Regular cardiac myocyte (primary cell): ENCODE data around the gene LYSMD3. TPM values are rescaled to one million over a fixed set of nuclear protein-coding genes. Genes with fewer than 3 reads are reported as not detected.

Source experiments
- total RNA-seq: library from RNA; depleted of rRNA; stranded (reverse); fragments of >200 nt; gene quantifications from 2 replicates; pipeline ENCODE4 v1.2.3, GENCODE V29; 2014

LYSMD3 gene
- 18.6 and 31.6 TPM in 2 replicates for total RNA-seq

DNA sequence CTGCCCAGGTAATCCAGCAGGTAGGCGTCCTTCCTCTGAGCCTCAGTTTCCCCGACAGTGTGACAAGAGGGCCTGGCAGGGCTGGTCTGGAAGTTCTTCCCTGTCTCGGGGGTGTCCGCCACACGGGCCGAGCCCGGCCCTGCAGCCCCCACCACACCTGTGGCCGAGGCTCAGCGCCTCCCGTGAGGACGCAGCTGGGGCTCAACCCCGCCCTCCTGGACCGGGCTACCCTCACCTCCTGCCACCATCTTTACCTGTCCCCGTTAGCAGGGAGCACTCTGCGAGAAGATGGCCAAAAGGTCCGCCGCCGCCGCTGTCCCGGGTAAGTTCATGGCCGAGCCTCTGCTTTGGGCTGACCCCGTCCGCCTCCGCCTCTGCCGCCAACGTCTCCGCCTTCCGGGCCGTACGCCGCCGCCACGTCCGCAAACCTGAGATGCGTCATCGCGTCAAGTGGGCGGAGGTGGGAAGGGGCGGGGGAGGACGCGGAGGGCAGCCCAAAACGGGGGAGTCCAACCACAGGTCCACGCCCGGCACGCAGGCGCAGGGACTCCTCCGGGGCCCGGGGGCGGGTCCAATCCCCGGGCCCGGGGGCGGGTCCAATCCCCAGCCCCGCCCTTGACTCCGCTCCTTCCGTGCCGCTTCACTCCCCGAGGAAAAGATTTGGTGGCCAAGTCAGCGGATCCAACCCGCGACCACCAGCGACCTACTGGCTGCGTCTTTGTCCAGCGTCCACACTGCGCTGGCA, at the start of gene LYSMD3:
Gene LYSMD3 (minus strand): TSS at position 391 of the 745 bp plus-strand sequence. CDS start 4,295 bp downstream, outside the sequence.

DNA sequence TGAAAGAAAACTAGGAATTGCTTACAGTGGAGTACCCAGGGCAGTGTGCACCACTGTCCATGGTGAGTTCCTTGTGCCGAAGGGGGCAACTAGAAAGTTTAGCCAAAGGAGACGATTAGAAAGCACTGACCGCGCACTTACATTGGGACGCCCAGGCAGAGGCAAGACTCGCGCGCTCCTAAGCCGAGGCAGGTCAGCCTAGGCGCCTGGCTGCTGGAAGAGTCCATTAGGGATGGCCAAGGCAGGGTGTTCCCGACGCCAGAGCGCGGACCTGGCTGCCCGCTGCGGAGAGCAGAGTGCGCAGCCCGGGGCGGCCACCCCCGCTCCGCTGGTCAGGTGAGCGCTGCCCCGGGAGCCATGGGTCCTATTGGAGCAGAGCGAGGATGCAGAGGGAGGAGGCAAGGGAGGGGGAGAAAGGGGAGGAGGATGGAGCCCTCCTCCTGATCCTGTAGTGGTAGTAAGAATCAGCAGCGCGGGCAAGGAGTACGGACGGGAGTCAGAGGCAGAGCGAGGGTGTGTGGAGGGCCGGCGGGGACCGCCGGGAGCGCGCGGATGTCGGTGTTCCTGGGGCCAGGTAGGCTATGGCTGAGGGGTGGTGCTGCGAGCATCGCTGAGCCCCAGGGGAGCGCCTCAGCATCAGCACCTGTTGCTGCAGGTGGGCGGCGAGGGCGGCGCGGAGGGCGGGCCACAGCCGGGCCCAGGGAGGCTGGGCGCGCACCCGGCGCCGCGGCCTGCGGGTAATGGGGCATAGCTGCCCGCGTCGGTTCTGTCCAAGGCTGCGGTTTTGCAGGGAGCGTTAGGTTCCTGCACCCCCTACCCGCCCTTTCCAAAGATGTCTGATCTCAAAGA, 29.2 kb upstream of the LYSMD3 start, which contains the start of gene ADGRV1:
Gene ADGRV1 (plus strand): TSS at position 454 of the 849 bp plus-strand sequence. CDS start 99 bp downstream, at position 553.

DNA sequence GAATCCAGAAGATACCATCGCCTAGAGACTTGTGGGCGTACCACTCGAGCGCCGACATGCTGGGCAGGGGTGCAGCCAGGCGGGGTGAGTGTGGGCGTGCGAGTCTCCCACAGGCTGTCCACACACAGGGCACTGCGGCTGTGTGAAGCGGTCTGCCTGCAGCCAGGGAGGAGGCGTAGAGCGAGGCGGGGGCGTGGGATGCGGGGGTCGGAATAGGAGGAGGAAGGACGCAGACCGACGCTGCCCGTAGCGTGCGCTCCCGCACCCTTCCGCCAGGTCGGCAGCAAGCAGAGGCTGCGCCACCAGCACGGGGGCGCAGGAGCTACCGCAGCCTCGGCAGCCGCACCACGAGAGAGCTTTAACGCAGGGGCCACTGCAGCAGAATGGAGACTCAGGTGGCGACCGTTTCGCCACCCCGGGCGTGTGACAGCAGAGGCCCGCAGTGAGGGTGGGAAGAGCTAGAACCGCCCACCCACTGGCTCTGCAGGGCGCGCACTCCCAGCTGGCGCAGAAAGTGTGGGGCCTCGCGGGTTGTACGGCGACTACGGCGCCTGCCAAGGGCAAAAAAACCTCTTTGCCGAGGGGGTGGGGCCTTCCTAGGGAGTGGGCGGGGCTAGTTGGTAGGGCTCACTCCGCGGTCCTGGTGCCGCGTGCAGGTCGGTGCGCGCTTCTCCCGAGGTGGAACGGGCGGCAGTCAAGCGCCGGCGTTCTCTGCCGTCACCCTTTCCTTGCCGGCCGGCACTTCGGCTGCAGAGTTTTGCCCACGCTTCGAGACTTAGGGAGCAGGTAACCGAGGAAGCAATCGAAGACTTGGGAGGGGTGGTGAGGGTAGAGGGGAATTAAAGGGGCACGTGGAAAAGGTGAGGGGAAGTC, 54.9 kb downstream of the LYSMD3 start, which contains the start of the genes MBLAC2 and POLR3G:
Gene MBLAC2 (minus strand): TSS at position 537 of the 873 bp plus-strand sequence. CDS start 479 bp downstream, at position 58.
Gene POLR3G (plus strand): TSS at position 630 of the 873 bp plus-strand sequence. CDS start 10,704 bp downstream, outside the sequence.

Other genes starting within 250 kb of the LYSMD3 start
- 16.3 TPM in 2 replicates for gene CETN3, start 119.8 kb downstream of the LYSMD3 start, total RNA-seq
- 3.1 and 4.0 TPM in 2 replicates for gene MBLAC2, start 54.8 kb downstream of the LYSMD3 start, total RNA-seq
- gene POLR3G, start 54.7 kb downstream of the LYSMD3 start, total RNA-seq = 6.8 and 20.5 TPM in 2 replicates
- 0.19 and 1.4 TPM in 2 replicates for gene ADGRV1, start 29.2 kb upstream of the LYSMD3 start, total RNA-seq